SKM-1 (cell line): ENCODE results near the gene CST7.

Source experiments
- DNase-seq: peaks from one replicate; lab custom pipeline; 2025; ENCODE audit not compliant: unreplicated experiment; lab: John Stamatoyannopoulos, UW

The CST7 gene

DNA sequence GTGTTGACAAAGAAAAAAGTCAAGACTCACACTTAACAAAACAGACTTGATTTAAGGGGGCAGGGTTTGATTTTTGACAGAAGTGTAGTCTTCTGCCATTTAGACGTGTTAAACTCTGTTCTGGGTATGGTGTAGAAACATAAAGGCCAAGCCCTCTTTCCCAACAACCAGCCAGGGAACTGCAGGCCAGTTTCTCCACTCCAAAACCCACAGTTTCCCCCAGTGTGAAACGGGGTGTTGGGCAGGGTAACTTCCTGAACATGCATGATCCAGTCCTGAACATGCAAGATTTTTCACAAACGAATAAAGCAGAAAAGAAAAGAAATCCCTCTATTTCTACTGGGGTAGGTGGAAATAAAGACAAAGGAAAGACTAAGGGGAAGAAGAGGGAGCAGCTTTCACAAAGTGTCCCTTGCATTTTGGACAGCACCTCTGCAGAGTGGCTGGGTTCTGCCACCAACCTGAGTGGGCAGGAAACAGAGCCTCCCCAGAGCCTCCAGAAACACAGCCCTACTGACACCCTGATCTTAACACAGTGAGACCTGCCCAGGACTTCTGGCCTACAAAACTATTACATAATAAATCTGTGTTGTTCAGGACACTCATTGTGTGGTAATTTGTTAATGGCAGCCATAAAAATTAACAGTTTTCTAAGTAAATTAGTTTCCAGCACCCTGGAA is 36.0 kb downstream of the CST7 start:
- no peak for DNase-seq

DNA sequence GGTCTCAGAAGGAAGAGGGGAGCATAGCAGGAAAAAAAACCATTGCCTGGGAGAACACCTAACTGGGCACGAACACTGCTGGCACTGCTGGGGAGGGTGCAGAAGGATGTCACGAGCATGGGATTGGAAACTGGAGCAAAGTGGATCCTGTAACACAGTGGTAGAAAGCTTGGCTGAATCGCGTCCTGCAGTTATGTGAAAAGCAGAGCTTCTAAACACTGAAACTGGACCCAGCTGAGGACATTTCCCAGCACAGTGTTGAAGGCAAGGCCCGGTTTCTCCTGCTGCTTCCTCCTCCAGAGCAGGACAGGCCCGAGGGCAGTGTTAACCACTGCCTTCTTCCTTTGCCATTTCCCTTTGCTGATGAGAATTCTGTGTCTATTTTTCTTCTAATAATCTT is 36.7 kb downstream of the CST7 start:
- no peak for DNase-seq

DNA sequence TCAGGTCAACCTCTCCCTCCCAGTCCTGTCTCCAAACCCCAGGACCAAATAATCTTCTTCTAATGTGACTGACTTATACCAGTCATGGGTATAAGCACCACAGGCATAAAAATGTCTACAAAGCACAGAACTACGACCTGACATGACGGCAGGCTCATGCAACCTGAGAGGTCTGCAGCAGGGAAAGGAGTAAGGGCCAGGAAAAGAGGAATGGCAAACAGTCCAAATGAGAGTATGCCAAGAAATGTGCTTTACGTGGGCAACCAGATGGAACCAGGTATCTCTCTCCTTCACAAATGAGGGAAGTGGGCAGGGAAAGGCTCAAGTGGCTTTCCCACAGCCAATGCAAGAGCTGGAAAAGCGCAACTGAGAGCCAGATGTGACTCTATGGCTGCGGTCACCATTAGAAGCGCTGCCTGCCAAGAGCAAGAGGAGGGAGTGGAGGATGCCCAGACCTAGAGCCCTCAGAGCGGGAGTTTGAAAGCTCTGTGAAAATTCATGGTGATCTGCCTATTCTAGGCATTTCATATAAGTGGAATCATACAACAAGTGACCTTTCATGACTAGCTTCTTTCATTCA is 37.5 kb downstream of the CST7 start:
- DNase-seq, result no peak

DNA sequence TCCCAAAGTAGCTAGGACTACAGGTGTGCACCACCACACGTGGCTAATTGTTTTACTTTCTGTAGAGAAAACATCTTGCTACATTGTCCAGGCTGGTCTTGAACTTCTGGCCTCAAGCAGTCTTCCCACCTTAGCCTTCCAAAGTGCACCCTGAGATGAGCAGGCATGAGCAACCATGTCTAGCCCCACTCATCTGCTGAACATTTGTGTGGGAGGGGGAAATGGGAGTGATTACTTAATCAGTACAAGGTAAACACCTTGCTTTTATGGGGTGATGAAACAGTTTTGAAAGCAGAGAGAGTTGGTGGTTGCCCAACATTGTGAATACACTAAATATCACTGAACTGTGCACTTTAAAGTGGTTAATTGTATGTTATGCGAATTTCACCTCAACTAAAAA is 38.2 kb downstream of the CST7 start:
- DNase-seq, result no peak

DNA sequence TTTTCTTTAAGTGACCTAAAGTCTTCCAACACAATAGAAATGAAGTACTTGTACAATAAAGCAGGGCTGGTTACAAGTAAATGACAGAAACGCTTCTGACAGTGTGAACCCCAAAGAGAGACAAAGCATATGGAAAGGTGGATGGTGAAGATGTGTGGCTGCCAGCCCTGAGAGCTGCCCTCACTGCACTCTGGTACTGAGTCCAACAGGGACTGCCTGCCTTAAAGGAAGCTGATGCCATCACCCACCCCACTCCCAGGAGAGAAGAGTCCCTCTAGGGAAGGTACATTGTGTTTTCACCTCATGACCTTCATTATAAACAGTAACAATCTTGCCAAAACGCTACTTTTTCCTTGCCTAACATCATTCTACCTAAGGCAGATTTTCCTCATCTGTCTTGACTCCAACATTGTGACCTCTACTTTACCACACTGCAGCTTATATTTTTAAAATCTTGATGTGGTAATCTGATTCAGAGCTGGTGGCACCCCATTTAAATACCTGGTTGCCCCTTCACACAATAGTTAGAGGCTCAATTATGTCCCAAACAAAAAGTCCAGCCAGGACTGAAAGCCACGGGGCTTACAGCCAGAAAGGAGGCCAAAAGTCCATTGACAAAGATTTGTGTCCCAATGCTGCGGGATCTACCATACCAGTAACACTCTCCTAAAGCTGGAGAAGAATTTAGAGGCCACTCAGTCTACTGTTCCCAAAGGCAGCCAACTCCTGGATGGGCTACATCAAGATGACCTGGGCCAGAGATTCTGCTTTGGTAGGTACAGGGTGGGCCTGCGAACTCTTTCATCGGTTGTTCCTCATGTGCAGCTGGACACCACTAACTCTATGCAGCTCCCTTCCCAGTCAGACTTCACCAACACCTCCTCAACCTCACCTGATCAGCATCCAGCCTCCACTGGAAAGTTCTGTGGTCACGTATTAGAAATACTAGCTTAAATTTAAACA is 39.1 kb downstream of the CST7 start:
- DNase-seq, result no peak

DNA sequence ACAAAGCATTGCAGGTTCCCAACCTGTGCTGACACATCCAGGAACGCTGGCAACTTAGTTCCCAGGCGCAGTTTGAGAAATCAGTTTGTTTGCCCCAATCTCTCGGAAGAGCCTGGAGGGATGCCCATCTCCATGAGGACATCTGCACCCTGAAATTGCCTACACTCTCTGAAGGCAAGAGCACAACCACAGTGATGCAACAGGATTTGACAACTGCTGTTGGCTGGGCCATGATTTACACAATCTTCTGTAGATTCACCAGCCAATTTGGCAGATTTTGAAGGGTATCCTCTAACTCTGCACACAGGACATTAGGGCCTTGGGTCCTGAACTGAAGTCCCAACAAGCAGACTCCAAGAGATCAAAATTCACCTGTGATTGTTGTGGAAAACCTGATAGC is 40.1 kb downstream of the CST7 start:
- no peak for DNase-seq

DNA sequence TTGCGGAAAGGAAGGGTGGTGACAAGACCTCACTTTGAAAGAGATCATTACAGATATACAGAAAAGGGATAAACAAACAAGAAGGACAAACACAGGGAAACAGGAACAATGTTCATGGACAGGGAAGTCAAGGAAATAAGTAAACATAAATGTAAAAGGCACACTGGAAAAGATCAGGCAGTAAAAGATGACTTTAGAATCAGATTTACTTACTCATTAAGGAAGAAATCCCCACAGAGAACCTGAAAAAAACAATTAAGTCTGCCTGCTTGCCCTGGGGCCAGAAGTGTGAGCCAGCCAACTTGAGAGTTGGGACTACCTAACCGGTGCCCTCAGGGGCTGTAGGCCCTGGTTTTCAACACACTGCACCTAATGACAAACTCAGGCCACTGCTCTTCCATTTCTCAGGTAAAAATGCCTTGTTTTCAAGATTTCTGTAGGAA is 41.8 kb downstream of the CST7 start:
- no peak for DNase-seq

DNA sequence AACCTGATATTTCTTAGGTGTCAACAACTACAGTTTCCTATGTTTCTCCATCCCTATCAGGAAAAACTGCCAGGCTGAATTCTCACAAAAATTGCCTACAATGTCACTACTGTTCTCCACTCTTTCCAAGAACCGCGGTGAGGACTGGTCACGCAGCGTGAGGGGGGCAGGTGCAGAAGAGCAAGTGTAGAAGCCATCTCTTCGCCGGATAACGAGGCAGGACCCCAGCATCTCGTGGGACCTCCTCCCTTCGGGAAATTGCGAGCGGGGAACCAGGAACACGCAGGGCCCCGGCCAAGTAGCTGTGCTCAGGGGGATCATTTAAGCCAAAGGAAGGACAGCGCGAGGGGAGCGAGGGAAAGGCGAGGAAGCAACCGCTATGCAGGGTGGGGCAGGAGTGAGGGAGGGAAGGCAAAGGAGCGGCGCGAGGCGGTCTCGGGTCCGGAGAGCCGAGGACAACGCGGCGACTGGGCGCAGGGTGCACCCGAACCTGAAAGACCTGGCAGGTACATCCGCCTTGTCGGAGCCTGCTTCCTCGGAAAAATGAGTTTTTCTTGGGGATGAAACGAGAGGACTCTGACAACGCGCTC is 42.9 kb downstream of the CST7 start:
- DNase-seq, result no peak

DNA sequence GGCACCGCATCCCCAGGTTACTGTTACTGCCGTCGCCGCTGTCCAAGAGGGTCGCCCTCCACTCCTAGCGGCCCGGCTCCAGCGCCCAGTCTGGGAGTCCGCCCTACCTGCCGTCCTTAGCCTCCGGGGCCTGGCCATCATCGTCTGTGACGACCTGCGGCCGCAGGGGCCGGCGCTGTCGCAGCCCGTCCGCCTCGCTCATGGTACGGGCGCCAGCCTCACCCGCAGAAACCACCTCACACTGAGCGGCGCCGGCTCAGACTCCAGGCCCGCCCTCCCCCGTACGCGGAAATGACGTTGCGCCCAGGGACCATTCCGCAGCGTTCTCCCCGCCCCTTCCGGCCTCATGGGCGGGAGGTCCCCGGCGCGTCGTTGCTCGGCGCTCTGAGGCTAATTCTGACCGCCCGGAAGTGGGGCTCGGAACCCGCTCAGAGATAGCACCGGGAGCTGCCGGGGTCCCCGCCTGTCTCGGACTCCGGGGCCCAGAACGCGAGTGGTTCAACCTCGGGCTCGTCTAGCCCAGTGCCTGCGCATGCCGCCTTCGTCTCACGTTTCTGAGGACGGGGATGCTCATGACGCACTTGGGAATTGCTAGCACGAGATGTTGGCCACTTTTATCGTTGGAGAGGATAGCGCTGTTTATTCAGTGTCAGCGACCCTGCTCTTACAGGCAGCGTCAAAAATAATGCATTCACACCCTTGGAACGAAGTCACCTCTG is 43.6 kb downstream of the CST7 start, which contains the start of gene APMAP:
APMAP (minus strand) TSS at position 265 of the 719 bp plus-strand sequence; CDS start at position 202, 63 bp downstream.
- peak; percentile 71 for DNase-seq

DNA sequence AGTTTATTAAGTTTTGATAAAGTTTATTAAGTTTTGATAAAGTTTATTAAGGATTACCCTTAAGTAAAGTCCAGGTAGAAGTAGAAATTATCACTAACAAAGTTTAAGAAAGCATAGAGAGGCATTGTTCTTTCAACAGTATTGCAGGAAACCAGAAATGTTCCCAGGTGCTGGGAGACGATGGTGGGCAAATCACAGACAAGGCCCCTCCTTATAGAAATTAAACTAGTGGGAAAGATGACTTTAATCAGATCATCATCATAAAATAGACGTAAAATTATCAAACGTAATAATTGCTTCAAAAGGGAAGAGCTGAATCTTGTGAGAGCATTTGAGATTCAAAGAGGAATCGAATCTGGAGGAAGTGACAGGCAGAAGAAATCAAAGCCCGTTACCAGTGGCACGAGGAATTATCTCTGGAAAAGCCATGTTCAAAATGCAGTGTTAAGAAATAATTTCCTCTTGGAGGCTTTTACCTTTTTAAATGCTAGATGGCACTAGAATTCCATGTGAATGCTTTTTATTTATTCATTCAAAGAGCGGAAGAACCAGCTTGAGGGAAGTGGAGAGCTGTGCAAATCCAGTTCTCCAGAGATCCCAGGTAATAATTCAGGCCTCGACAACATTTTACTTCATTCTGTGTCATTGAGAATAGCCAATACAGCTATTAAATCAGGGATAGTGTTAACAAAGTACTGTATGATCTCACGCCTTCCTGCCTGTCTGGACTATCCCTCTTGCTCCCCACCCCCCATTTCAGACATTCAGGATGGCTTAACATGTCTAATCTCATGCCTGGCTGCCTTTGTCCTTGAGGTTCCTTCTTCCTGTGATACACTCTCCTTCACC is 44.5 kb downstream of the CST7 start:
- DNase-seq, result no peak

DNA sequence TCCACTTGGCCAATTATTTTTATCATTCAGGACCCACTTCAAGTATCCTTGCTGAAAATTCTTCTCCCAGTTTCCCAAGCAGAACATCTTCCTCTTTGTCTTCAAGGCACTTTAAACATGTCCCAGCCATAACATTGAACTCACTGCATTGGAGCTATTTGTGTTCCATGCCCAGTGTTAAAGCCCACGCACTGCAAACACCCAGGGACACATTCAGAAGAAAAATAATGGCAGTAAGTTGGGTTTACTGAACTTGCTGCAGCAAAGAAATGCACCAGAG is 45.1 kb downstream of the CST7 start:
- DNase-seq, result no peak

DNA sequence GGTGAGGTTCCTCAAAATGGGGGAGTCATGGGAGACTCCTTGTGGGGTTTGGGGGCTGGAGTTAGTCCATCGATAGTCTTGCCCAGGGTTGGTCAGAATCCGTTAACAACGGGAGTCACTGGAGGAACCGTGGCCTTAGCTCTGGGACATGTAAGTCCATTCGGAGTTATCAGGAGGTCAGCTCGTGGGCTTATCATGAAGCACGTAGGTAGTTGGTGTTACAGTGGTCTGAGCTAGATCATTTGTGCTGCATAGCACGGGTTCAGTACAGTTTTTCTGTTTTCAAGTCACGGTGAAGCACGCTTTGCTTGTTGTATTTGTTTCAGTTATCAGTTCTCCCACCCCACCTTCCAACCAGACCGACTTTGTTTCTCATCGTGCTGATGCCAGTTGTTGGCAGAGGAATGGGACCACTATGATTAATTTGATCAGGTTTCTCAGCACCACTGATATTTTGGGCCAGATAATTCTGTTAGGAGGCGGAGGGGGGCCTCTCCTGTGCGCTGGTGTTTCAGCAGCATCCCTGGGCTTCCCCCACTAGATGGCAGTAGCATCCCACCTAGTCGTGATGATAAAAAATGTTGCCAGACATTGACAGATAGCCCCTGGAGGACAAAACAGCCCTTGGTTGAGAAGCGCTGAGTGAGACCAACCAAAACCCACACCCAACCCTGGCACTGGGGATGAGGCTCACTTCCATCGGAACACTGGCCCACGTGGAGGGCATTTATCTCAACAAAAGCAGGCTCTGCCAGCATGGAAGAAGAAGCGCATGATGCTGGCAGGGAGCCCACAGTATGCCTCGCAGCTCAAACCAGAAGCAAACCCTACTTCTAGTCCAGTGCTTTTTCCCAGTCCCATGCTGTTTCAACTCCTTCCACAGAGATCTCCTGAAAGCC is 45.6 kb downstream of the CST7 start:
- peak; percentile 34 for DNase-seq

DNA sequence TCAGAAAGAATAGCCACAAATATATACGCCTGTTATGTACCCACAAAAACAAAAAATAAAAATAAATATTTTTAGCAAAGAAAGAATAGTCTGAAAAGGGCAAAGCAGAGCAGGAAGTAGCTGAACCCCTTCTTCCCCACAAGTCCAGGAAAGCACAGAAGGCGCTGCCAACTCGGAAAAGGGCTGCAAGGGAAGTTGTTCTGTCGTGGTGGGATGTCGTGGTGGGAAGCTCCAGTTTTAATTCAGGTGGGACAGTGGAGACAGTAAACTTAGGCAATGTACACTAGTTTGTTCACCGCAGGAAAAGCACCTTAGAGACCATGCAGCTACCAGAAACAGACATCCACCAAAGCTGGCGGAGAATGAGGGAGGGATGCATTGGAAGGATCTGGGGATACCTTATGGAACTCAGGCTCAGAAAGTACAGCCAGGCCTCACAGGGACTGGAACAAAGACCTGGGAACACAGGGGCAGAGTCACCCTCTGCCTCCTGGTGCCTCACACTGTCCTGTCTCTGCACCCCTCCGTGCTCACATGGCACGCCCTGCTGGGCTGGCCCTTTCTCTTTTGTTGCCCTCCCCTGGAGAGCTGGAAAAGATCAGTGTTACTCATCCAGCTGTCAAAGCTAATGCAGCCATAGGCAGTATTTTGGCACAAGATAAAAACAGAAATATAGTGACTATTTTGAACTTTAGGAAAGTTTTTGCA is 46.8 kb downstream of the CST7 start:
- DNase-seq, result no peak

DNA sequence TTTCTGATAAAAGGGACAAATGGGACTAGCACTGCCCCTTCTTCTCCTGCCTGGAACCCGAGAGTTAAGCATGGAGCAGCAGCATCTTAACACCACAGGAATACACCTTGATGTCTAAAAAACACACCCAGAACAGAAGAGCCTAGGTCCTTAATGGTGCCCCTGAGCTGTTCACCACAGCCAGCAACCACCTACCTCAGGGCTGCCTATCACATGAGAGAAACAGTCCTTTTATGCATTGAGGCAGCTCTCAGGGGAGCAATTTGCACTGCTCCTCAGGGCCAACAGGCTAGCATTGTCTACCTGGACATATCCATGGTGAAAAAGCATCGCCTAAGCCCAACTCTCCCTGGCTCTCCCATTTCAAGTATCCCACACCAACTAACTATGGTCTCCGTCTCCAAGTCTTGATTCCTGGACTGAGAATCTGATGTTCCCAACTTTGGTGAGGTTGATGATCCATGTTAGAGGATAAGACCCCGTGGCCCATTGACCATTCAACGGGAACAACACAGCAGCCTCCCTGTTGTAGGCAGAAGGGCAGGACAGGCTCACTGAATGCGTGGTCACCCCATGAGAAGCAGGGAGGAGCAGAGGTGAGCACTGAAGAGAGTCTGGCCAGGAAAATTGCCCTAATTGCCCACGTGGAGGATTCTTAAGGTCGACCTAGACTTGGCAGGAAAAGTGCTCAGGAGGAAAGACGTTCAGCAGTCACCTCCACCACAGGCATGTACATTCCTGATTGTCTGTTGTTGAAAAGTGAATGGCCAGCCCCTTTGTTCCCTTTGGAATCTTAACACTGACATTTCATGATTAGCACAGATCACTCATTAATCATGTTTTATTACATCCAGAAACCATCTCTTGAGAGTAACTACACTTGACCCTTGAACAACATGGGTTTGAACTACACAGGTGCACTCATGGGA is 47.6 kb downstream of the CST7 start:
- DNase-seq, result no peak

DNA sequence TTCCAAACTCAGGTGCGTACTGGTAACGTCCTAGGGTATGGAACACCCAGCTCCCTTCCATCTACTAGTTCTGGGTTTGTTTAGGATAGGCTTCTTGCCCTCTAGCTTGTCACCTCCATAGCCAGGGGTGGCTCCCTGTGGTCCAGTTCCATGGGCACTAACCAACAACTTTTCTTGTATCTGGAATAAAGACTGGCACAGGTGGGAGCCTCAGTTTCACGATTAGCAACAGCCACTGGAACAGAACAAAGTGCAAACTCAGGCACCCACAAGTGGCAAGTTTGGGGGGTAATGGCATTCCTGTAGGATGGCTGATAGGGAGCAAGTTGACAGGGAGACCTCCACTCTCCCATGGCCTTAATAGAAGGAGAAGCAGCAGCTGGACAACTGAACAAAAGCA is 49.1 kb downstream of the CST7 start:
- DNase-seq, result no peak

DNA sequence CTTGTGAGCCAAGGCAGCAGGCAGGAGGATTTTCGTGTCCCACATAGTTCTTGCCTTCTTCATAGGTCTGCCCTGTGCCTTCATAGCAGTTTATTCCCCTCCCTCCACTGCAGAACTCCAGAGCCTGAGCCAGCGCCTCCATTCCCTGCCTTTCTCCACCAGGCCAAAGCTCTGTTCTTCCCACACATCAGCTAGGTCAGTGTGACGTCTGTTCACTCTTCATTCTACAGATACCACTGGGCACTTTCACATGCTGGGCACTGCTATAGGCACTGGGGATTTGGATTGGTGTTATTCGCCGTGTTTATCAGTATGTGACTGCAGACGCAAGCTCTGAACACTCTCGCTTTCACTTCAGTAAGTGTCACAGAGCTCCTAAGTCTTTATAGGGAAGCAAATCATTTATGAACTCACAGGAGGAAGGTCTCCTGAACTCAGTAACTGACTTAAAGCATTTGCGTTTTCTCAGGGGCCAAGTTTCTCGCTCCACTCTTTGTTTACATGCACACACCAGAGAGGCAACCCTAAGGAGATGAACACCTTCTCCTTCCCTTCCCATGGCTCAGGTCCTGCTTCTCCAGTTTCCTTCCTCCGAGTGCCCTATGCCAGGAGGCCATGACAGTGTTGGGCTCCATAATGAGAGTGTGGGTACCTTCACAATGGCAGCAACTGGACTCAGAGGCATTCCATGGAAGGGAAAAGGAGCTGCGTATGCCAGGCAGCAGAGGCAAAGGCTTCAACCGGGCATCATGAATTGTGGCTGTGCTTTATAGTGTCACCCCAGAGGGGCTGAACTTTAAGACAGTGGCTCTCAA is 49.8 kb downstream of the CST7 start:
- no peak for DNase-seq

DNA sequence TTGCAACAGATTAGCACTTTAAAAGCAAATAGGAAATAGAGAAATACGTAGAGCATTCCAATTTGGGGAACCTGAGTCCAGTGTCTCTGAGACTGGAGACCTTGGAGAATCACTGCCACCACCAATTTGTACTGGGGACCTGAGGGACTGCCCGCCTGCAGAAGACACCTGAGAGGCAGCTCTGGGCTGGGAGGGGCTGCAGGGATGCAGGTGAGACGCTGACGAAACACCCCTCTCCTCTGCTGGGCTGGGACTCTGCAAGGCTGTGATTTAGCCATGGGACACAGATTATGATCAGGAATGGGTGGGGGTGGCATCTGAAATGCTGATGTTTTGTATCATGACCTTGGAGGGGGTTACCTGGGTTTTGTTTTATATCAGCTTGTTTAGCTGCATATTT is 50.5 kb downstream of the CST7 start:
- no peak for DNase-seq
